VCaP (cell line): Measurements from ENCODE around the gene RAB8A.

Source experiments
- H3K27ac ChIP-seq: fragments of 450-650 bp; 2 replicates; pipeline ENCODE4 v1.5.1; 2017
- CTCF ChIP-seq: fragments of 450-650 bp; conservative IDR thresholded peaks from 2 replicates; pipeline ENCODE4 v1.5.1; 2017; ENCODE audit warnings: mild to moderate bottlenecking, moderate library complexity

The RAB8A gene

GRCh38 chr19:16091546-16092475 is 19.9 kb upstream of the RAB8A start:
- peak overlapping the region; percentile 99; the same call in 1 of the 2 replicates for H3K27ac ChIP-seq
- no peak for TF ChIP-seq CTCF

- TF ChIP-seq CTCF = no peak
- peak overlapping the region; percentile 99 for H3K27ac ChIP-seq
Measured at GRCh38 chr19:16094360-16095070, 17.2 kb upstream of the RAB8A start.

GRCh38 chr19:16095071-16095571 is 16.6 kb upstream of the RAB8A start:
- peak overlapping the region; percentile 99 for H3K27ac ChIP-seq

GRCh38 chr19:16096280-16096855 is 15.3 kb upstream of the RAB8A start:
- TF ChIP-seq CTCF = no peak
- peak overlapping the region; percentile 99 for H3K27ac ChIP-seq

More at GRCh38 chr19:16095071-16095571, 16.6 kb upstream of the RAB8A start:
- TF ChIP-seq CTCF = no peak

- no peak for TF ChIP-seq CTCF
- H3K27ac ChIP-seq = peak overlapping the region; percentile 99
Measured at GRCh38 chr19:16098416-16098768, 13.3 kb upstream of the RAB8A start.

GRCh38 chr19:16098821-16099220 is 12.9 kb upstream of the RAB8A start:
- no peak for TF ChIP-seq CTCF
- H3K27ac ChIP-seq = peak overlapping the region; percentile 99

GRCh38 chr19:16099314-16099965 is 12.2 kb upstream of the RAB8A start:
- peak overlapping the region; percentile 99 for H3K27ac ChIP-seq
